Suprapubic skin (tissue), 4 donors: ENCODE data around the gene KCND2.

Source experiments
- CTCF ChIP-seq, 2 donors: fragments of 200-600 bp in 1 of 2; fragments of 450-650 bp in 1 of 2; sonication (generic) in 1 of 2; IDR thresholded peaks; one replicate each; pipeline ENCODE4 v1.5.1; 2016 to 2019; ENCODE audit warnings: antibody characterized with exemption in 2 of 2, mild to moderate bottlenecking in 1 of 2, moderate library complexity in 1 of 2
- EP300 ChIP-seq: sonication (generic); formaldehyde crosslinking; IDR thresholded peaks from one replicate; pipeline ENCODE4 v1.6.1; 2017; ENCODE audit warnings: antibody characterized with exemption
- POLR2A ChIP-seq, 2 donors: fragments of 450-650 bp; IDR thresholded peaks; one replicate each; pipeline ENCODE4 v1.6.1; 2017; ENCODE audit warnings: antibody characterized with exemption in 2 of 2, mild to moderate bottlenecking in 2 of 2, moderate library complexity in 2 of 2
- POLR2AphosphoS5 ChIP-seq, 3 donors: sonication (generic); formaldehyde crosslinking; IDR thresholded peaks; one replicate each; pipeline ENCODE4 v1.6.1; 2017; ENCODE audit warnings: antibody characterized with exemption in 3 of 3

- TF ChIP-seq EP300 (no peak), CTCF (IDR thresholded peaks at IDR 0.05) (no peak), POLR2A (IDR thresholded peaks at IDR 0.05) (no peak), POLR2AphosphoS5 (IDR thresholded peaks at IDR 0.05) (no peak)
Observed at GRCh38 chr7:120723465-120724385, 450.8 kb downstream of the KCND2 start.
